Endothelial cell (in vitro differentiated cells): ENCODE measurements around the gene URI1. TPM values are rescaled to one million over a fixed set of nuclear protein-coding genes. Genes with fewer than 3 reads are reported as not detected.

Experiments
- DNase-seq: peaks from one replicate; pipeline ENCODE4 v3.0.0; 2021; ENCODE audit warnings: low spot score
- H3K27ac Mint-ChIP-seq: one replicate; pipeline ENCODE4 v1.8.0; 2021; ENCODE audit warnings: mixed read lengths, inconsistent platforms; ENCODE audit not compliant: unreplicated experiment
- H3K27me3 Mint-ChIP-seq: one replicate; pipeline ENCODE4 v1.8.0; 2021; ENCODE audit warnings: mild to moderate bottlenecking, moderate library complexity, mixed read lengths, inconsistent platforms; ENCODE audit not compliant: unreplicated experiment
- H3K36me3 Mint-ChIP-seq: one replicate; pipeline ENCODE4 v1.8.0; 2021; ENCODE audit warnings: mild to moderate bottlenecking, low read depth, mixed read lengths, inconsistent platforms; ENCODE audit not compliant: unreplicated experiment
- H3K4me1 Mint-ChIP-seq: one replicate; pipeline ENCODE4 v1.8.0; 2021; ENCODE audit warnings: mild to moderate bottlenecking, mixed read lengths, inconsistent platforms; ENCODE audit not compliant: unreplicated experiment
- H3K4me3 Mint-ChIP-seq: one replicate; pipeline ENCODE4 v1.8.0; 2021; ENCODE audit warnings: mild to moderate bottlenecking, mixed read lengths, inconsistent platforms; ENCODE audit not compliant: unreplicated experiment
- H3K9me3 Mint-ChIP-seq: one replicate; pipeline ENCODE4 v1.8.0; 2021; ENCODE audit warnings: mixed read lengths, inconsistent platforms; ENCODE audit not compliant: unreplicated experiment
- CTCF ChIP-seq: fragments of 200-600 bp; sonication (generic); IDR thresholded peaks from one replicate; pipeline ENCODE4 v1.5.0; 2021; ENCODE audit warnings: antibody characterized with exemption; ENCODE audit not compliant: unreplicated experiment
- long read RNA-seq: library from polyadenylated mRNA; unstranded; transcript quantifications from one replicate; pipeline ENCODE4 v2.0.0, GENCODE V29; 2020; ENCODE audit not compliant: unreplicated experiment
- total RNA-seq: library from RNA; stranded (reverse); fragmentation: NEBNext Ultra II Directional; extraction: Animal tissue kit (Norgen Biotek cat#: 25700); gene quantifications from one replicate; pipeline ENCODE4 v1.2.1, GENCODE V29; 2021; ENCODE audit not compliant: unreplicated experiment

URI1 gene
- total RNA-seq, result 38.2 TPM
- long read RNA-seq, partial matches to known transcripts, result 0 of 2 reads
- long read RNA-seq, other reads (novel, unspliced or antisense), result 0 of 2 reads

GRCh38 chr19:29941828-29942403 lies at the start of gene URI1:
URI1 (plus strand) TSS chr19:29942239; CDS start chr19:29942548, 309 bp downstream.
- no peak for TF ChIP-seq CTCF
- peak; percentile 98 for DNase-seq
- H3K27me3 Mint-ChIP-seq, result peaks cover 14% of the 10 kb centered on the region
- no peaks in the 10 kb centered on the region for H3K9me3 Mint-ChIP-seq
- peak within 1 kb of the TSS; percentile 89 for H3K27ac Mint-ChIP-seq
- no peaks in the 10 kb centered on the region for H3K36me3 Mint-ChIP-seq
- peaks cover 7% of the 10 kb centered on the region for H3K4me1 Mint-ChIP-seq
- H3K4me3 Mint-ChIP-seq, result peak within 1 kb of the TSS; percentile 96

- no peaks in the 10 kb centered on the region for H3K4me1 Mint-ChIP-seq
- no peaks in the 10 kb centered on the region for H3K27me3 Mint-ChIP-seq
- no peaks in the 10 kb centered on the region for H3K36me3 Mint-ChIP-seq
- no peak for TF ChIP-seq CTCF
- no peak overlapping the region for H3K27ac Mint-ChIP-seq
- H3K4me3 Mint-ChIP-seq, result no peak overlapping the region
- DNase-seq, result no peak
- no peaks in the 10 kb centered on the region for H3K9me3 Mint-ChIP-seq
Measured at GRCh38 chr19:29893606-29894284, 48.3 kb upstream of the URI1 start.

GRCh38 chr19:29896802-29897201 lies 45.2 kb upstream of the URI1 start:
- H3K4me3 Mint-ChIP-seq, result no peak overlapping the region
- no peak for TF ChIP-seq CTCF
- H3K27me3 Mint-ChIP-seq, result no peaks in the 10 kb centered on the region
- no peaks in the 10 kb centered on the region for H3K36me3 Mint-ChIP-seq
- no peak overlapping the region for H3K27ac Mint-ChIP-seq
- H3K9me3 Mint-ChIP-seq, result no peaks in the 10 kb centered on the region
- no peaks in the 10 kb centered on the region for H3K4me1 Mint-ChIP-seq
- DNase-seq, result no peak

GRCh38 chr19:29897466-29897865 lies 44.6 kb upstream of the URI1 start:
- H3K9me3 Mint-ChIP-seq, result no peaks in the 10 kb centered on the region
- H3K4me3 Mint-ChIP-seq, result no peak overlapping the region
- H3K27me3 Mint-ChIP-seq, result no peaks in the 10 kb centered on the region
- H3K36me3 Mint-ChIP-seq, result no peaks in the 10 kb centered on the region
- H3K4me1 Mint-ChIP-seq, result no peaks in the 10 kb centered on the region
- DNase-seq, result no peak
- no peak overlapping the region for H3K27ac Mint-ChIP-seq
- TF ChIP-seq CTCF, result no peak

GRCh38 chr19:29904017-29904416 lies 38.0 kb upstream of the URI1 start:
- TF ChIP-seq CTCF, result no peak
- Mint-ChIP-seq H3K4me1 (no peaks in the 10 kb centered on the region), H3K36me3 (no peaks in the 10 kb centered on the region), H3K27me3 (no peaks in the 10 kb centered on the region), H3K4me3 (no peak overlapping the region), H3K27ac (no peak overlapping the region), H3K9me3 (no peaks in the 10 kb centered on the region)
- no peak for DNase-seq
